D721Med (cell line): ENCODE measurements around the gene ZDHHC20.

Experiments
- DNase-seq: peaks from one replicate; pipeline ENCODE4 v3.0.0; 2011; ENCODE audit warnings: low spot score; ENCODE audit not compliant: insufficient read length
- FAIRE-seq: peaks from 2 replicates; lab custom pipeline; 2011; peaks lifted over from hg19 to GRCh38; lab: Jason Lieb, UNC
- TF ChIP-seq, protein P1 (sequence below): IDR thresholded peaks from 2 replicates; pipeline ENCODE4 v1.5.1; 2012; ENCODE audit warnings: mild to moderate bottlenecking, control low read depth; ENCODE audit not compliant: insufficient read depth; ENCODE audit errors: missing control alignments

The ZDHHC20 gene

GRCh38 chr13:21364357-21364756 is 94.7 kb downstream of the ZDHHC20 start:
- FAIRE-seq (no peak), DNase-seq (no peak)
- TF ChIP-seq, protein P1, sequence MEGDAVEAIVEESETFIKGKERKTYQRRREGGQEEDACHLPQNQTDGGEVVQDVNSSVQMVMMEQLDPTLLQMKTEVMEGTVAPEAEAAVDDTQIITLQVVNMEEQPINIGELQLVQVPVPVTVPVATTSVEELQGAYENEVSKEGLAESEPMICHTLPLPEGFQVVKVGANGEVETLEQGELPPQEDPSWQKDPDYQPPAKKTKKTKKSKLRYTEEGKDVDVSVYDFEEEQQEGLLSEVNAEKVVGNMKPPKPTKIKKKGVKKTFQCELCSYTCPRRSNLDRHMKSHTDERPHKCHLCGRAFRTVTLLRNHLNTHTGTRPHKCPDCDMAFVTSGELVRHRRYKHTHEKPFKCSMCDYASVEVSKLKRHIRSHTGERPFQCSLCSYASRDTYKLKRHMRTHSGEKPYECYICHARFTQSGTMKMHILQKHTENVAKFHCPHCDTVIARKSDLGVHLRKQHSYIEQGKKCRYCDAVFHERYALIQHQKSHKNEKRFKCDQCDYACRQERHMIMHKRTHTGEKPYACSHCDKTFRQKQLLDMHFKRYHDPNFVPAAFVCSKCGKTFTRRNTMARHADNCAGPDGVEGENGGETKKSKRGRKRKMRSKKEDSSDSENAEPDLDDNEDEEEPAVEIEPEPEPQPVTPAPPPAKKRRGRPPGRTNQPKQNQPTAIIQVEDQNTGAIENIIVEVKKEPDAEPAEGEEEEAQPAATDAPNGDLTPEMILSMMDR: no peak

GRCh38 chr13:21362741-21363140 is 96.4 kb downstream of the ZDHHC20 start:
- TF ChIP-seq, protein P1: no peak
- FAIRE-seq (no peak), DNase-seq (no peak)

DNA sequence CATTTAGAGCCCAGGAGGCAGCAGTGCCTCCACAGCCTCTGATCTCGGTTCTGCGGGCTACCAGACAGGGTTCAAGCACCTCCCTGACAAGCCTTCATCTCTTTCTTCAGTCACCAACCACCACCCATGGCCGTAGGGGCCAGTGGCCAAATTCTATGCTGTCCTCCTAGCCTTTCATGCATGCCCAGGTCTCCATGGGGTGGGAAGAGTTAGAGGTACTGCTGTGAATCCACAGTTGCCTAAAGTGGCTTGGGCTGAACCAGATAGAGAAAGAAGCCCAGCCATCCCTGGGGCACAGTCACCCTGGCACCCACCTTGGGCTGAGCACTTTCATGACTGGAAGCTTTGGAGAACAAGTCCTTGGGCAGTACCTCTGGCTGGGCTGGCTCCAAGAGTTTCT is 97.4 kb downstream of the ZDHHC20 start:
- FAIRE-seq: no peak
- DNase-seq: no peak
- TF ChIP-seq, protein P1: no peak

GRCh38 chr13:21361123-21361522 is 98.0 kb downstream of the ZDHHC20 start:
- TF ChIP-seq, protein P1: no peak
- no peak for FAIRE-seq

GRCh38 chr13:21360463-21360862 is 98.6 kb downstream of the ZDHHC20 start:
- FAIRE-seq (no peak), DNase-seq (no peak)
- TF ChIP-seq, protein P1: no peak

More at GRCh38 chr13:21361123-21361522, 98.0 kb downstream of the ZDHHC20 start:
- no peak for DNase-seq

DNA sequence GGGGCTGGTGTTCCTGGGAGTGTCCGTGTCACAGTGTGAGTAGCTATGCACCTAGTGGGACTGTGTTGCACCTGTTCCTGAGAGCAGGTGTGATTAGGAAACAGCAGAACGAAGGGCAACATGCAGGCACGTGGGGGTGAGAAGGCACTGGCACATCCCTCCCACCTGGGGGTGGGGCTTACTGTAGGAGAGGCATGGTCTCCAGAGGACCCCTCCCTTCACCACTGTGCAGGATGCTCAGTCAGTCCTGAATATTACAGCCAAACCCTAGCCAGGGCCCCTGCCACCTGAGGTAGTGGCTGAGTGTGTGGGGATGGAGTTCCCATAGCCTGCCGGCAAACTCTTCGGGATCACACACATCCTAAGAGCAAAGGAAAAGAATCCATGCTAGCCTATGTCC is 99.2 kb downstream of the ZDHHC20 start:
- DNase-seq (no peak), FAIRE-seq (no peak)
- TF ChIP-seq, protein P1: no peak

GRCh38 chr13:21355304-21355703 is 103.8 kb downstream of the ZDHHC20 start:
- TF ChIP-seq, protein P1: no peak
- no peak for DNase-seq

More at GRCh38 chr13:21355304-21355703, 103.8 kb downstream of the ZDHHC20 start:
- FAIRE-seq: no peak
